ENCODE results near the gene PCCA.
"Not testable (repeated sequence)": the region's sequence is repeated elsewhere in the genome, so short reads cannot be mapped to it uniquely, and the experiment has no call there.

Gene PCCA

DNA sequence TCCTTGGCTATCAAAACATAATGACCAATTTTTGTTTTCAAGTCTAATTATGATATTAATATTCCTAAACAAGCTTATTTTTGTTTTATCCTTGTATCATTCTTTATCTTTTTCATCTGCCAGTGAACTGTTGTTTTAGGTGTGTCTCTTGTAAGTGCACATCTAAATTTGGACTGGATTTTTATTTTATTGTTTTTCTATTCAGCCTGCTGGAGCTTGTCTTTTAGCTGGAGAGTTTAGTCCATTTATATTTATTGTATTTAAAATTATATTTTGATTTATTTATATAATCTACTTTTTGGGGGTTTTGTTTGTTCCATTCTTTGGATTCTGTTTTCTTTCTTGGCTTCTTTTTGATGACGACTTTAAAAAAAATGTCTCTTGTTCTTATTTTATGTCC lies 159.0 kb downstream of the PCCA start:
- DNase-seq: no peak

DNA sequence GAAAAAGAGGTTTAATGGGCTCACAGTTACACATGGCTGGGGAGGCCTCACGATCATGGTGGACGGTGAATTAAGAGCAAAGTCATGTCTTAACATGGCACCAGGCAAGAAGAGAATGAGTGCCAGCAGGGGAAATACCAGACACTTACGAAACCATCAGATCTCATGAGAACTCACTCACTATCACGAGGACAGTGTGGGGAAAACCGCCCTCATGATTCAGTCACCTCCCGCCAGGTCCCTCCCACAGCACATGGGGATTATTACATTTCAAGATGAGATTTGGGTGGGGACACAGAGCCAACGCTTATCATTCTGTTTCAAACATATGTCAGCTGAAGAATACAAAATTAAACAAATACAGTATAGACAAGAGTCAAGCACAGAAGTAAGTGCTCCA lies 165.1 kb downstream of the PCCA start:
- peak; percentile 37 for DNase-seq

DNA sequence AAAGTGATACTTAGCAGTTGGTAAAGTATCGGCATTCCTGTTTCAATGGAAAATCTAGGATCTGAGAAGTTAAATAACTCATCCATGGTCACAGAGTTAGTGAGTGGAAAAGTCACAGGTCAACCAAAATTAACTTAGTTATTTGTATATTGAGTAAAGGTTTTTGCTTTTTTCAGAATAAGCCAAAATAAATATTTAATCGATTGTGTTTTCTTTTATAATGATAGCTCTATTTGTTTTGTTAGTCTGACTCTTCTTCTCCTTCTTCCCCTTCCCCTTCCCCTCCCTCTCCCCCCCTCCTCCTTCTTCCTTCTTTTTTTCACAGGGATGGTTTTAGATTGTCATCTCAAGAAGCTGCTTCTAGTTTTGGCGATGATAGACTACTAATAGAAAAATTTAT lies 173.5 kb downstream of the PCCA start:
- no peak for DNase-seq

DNA sequence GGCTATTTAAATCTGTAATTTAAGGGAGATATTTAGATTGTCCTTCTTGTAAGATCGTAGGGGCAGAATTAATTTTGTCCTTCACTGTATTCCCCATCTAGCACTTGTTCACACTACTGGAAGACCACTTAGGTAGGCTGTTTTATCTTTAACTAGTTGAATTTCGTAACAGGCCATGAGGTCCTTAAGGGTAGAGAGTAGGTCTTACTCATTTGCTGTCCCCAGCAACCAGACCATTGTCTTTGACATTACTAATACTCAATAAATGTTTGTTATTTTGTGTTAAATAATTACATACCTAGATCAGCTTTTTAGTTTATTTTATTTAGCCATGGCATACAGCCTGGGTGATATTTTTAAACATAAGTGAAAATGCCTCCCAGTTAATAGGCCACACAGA lies 177.1 kb downstream of the PCCA start:
- no peak for DNase-seq

DNA sequence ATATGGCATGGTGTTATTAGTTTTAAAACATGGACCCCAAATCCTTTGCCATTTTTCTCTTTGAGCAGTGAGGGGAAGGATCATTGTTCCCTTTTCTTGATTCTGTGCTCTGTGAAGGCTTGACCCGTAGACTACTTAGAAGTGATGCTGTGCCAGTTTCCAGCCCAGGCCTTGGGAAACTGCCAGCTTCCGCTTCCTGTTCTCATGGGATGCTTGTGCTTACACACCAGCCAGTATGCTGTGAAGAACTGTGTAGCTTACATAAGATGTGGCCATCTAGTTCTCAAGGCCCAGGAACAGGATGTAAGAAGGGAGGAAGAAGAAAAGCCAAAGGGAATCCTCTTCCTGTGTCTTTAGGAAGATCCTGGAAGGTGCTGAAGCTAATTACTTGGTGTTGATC lies 180.9 kb downstream of the PCCA start:
- peak; percentile 42 for DNase-seq

DNA sequence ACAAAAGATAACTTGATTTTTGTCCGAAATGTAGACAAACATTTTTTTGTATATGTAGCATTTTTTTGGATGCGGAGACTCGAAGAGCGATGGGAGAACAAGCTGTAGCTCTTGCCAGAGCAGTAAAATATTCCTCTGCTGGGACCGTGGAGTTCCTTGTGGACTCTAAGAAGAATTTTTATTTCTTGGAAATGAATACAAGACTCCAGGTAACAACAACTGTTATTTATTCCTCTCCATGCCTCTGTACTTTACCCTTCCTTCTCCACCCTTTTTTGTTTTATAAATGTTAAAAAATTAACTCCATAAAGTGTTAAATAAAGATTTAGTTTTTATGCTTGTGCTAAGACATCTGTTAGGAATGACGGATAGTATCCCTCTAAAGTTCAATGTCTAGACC lies 184.2 kb downstream of the PCCA start:
- no peak for DNase-seq

DNA sequence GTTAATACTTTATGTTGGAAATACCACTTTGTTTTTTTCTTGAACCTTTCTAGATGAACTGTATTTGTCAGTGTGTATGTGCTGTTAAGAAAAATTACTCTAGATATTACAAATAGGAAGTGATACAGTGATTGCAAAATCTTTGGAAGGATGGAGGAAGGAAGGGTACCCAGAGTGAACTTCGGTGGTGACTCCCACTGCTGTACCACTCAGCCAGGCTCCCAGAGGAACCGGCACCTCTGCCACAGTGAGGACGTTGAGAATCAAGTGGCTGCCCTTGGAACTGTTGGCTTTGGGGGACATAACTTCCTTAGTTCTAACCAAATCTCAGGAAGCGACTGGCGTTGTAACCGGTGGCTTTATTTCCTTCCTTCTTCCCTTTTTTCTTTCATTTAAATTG lies 184.7 kb downstream of the PCCA start:
- DNase-seq: peak; percentile 61

DNA sequence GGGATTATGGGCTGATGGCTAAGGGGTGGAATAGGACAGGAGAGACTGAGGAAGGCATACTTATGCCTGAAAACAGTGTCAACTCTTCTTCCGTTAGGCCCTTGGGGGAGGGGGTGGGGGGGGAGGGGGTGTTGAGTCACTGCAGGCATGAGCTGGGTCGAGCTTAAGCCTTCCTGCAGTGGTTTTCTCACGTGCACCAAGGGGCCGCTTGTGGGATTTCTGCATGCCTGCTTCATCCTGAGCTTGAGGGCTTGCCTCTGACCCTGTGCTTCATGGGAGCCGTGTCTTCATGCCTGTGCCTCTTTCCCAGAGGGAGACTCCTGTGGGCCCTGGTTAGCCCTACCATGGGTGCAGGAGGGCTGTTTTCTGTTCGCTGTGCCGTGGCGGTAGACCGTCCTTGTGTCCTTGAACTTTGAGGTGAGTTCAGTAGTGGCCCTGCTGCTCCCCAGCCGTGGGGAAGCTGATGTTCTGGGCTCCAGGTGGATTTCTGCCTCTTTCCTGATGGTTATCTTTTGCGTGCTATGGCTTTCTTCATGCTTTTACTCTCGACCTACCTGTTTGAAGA lies 186.1 kb downstream of the PCCA start:
- DNase-seq: no peak

DNA sequence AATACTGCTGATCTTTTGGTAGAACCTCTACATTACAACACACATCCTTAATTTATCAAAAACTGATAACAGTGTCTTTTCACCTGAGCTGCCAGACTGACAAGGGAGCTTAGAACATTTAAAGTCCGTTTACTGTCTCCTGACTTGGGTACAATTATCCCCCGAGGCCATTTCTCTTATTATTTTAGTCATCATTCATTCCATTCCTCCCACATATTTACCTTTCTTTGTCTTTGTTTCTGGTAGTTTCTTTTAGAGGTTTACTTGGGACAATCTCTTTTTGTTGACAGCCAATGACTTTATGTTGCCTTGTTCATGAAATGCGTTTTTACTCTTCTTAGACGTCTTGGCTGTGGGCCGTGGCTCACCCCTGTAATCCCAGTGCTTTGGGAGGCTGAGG lies 186.9 kb downstream of the PCCA start:
- DNase-seq: no peak

DNA sequence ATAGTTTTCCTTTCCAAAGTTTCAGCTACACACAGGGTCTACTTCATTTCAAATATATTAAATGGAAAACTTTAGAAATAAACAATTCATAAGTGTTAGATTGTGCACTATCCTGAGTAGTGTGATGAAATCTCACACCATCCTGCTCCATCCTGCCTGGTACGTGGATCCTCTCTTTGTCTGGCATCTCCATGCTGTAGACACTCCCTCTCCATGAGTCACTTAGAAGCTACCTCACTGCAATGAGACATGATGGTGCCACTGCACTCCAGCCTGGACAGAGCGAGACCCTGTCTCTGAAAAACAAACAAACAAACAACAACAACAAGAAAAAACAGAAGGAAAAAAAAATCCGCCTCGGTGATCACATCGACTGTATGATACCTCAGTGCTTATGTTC lies 191.8 kb downstream of the PCCA start:
- no peak for DNase-seq

DNA sequence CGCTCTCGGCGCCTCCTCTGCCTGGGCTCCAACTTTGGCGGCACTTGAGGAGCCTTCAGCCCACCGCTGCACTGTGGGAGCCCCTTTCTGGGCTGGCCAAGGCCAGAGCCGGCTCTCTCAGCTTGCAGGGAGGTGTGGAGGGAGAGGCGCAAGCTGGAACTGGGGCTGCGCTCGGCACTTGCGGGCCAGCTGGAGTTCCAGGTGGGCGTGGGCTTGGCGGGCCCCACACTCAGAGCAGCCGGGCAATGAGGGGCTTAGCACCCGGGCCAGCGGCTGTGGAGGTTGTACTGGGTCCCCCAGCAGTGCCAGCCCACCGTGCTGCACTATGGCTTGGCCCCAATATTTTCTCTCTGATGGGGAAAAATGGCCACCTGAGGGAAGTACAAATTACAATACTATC lies 193.4 kb downstream of the PCCA start:
- not testable (repeated sequence) for DNase-seq

DNA sequence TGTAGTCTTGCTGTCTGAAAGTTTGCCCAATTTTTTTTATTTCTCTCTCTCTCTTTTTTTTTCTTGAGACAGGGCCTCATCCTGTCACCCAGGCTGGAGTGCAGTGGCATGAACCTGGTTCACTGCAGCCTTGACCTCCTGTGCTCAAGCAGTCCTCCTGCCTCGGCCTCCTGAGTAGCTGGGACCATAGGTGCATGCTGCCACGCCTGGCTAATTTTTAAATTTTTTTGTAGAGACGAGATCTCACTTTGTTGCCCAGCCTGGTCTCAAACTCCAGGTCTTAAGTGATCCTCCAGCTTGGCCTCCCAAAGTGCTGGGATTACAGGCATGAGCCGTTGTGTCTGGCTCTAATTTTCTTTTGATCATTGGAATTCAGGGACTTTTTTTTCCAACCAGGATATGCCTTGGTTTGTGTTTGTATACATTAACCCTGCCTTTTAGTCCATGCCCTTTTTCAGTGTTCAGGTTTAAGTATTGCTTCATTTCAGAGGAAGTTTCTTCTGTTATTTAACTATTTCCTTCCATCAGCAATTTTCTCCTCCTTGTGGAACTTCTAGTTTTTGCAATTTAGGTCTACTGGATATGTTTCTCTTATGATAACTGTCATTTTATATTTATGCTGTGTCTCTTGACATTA lies 201.4 kb downstream of the PCCA start:
- DNase-seq: no peak

DNA sequence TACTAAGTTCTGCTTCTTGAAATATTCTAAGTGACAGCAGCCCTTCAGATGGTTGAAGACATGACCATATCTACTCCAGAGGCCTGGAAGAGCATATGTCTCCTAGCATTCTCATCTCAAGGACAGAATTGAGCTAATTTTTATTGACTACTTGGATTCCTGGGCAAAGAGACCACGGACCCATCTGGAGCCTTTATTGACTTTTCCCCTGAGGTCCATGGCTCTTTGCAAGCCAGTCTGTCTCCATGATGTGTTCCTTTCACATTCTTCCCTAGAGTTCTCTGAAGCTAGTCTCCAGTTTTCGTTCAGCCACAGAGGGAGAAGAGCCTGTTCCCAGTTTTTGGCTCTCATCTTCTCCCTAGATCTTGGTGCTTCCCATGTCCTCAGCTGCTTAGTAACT lies 202.7 kb downstream of the PCCA start:
- no peak for DNase-seq

DNA sequence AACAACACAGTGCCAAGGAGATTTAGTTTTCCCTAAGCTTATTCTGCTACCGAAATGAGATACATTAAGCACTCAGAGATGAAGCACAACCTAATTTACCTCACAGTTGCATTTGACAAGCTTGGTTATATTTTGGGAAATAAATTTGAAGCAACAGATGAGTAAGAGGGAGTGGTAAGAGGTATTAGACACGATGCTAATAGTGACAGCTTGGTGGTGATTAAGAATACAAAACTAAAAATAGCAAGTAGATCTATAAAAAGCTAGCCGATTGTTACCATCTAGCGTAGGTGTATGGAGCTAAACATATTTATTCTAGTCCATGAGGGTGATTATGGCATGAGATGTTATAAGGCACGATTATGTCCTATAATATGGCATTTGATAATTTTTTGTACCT lies 208.5 kb downstream of the PCCA start:
- DNase-seq: no peak

DNA sequence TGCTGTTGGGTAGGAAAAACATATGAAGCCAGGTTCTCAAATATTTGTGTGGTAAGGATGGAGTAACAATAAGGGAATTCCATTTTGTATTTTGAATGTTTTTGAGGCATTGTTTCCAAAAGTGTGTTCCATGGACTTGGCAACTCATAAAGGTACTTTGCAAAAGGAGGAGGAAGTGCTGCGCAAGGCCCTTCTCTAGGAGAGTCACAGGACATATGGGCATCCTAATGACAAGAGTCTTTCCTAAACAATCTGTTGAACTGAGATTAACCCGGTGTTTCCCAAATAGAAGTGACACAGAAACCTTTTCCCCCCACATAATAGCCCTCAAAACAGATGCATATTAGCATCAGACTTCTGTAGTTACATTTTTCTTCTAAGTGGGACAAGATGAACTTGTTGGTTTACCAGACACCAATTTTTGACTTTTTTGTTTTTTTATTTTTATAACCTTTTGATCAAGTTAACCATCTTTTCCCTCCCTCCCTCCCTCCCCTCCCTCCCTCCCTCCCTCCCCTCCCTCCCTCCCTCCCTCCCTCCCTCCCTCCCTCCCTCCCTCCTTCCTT lies 209.3 kb downstream of the PCCA start:
- DNase-seq: no peak

DNA sequence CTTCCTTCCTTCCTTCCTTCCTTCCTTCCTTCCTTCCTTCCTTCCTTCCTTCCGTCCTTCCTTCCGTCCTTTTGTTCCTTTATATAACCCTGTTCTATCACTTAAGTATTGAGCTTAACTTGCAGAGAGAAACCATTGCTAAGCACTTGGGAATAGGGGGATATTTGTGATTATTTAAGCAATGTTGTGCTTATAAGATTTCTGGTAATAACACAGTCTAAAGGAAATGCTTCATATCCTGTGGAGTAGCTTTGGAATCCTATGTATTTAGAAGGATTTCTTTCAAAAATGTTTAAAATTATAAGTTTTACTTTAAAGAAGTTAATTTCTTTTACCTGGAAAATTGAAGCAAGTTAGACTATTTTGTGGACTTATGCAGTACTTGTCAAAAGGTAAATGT lies 209.8 kb downstream of the PCCA start:
- no peak for DNase-seq

DNA sequence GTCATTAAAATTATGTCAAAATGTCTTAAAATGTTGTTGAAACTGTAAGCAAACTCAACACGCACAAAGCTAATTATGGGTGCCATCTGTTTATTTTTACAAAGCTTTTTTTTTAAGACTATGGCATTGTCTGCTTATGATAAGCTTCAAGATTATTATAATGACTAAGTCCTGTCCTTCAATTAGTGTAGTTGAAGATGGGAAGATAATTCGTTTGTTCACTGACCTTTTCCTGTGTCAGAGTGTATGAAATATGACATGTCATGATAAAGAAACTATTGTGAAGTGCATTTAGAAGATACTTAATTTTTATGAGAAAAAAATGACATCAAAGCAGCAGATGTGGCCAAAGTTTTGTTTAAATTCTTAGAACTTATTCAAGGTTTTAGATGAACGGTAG lies 211.3 kb downstream of the PCCA start:
- no peak for DNase-seq

DNA sequence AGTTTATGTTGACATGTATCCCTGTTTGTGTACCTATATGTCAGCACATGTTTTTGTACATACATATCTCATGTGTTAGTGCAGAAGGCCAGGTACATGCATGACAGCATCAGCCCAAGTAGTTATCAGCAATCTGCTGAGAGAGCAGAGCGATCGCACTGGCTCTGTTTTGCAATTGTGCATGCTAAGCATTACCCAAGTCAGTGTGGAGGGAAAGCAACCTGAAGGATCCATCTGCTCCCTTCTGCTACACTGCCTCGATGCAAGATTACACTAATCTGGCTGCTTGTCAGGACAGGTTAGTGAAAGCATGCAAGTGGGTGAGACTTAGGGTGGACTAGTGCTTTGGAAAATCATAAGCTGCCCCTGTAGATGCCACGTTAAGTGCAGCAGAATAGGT lies 211.8 kb downstream of the PCCA start:
- no peak for DNase-seq

DNA sequence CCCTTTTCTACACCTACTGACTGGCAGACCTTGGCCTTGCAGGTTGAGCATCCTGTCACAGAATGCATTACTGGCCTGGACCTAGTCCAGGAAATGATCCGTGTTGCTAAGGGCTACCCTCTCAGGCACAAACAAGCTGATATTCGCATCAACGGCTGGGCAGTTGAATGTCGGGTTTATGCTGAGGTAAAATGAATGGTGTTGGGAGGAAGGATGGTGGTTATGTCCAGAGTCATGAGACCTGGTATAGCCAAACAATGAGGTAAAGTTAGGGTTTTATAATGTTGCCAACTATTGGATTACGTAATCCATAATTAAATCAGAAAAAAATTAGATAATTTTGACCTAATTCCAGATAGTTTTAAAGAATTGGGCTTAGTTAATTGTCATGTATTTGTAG lies 212.5 kb downstream of the PCCA start:
- DNase-seq: no peak

DNA sequence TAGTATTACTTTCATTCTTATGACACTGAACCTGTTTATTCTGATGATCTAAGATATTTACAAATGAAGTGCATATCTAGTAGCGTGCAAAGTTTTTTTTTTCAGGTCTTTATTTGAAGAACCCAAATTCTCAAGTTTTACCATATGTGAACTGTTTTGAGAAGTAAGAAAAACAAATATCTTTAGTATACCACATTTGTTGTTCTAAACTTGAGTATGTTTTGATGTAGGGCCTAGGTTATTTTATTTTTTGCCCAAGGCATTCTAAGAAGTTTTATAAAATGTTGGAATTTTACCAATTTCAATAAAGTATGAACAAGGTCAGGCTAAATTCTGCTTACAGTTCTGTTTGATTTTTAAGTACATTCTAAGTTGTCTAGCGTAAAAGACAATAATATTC lies 213.5 kb downstream of the PCCA start:
- DNase-seq: no peak

DNA sequence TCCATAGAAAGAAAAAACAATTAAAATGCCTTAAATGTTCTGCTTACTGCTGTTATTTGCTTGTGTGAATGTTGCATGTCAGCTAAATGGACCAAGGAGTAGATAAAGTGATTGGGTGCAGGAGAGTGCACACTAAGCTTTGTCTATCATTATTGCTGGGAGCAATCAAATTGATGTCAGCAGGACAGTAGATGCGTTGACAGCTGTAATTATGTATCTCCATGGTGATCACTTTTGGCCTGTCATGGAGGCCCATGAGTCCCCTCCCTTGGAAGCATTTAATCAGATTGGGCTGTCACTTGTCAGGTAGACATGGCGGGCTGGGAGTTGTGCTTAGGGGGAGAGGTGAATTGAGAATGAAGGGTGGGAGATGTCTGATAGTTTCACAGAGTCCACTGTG lies 215.3 kb downstream of the PCCA start:
- DNase-seq: no peak

DNA sequence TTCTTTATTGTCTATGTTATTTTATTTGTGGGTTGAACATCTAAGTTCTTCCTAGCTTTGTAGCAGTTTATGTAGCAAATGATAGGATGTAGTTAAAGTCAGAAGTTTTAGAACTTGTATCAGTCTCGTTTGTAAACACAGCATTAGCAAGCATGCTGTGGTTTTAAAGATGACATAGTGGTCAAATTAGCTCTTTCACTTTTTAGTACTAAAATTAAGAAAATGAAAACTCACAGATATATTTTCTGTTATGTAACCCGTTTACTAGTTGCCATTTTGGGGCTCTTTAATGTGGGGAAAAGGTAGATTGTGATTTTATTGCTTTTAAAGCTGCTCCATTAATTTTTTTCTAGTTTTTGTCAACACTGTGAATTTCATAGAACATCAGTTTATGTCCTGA lies 216.5 kb downstream of the PCCA start:
- no peak for DNase-seq

DNA sequence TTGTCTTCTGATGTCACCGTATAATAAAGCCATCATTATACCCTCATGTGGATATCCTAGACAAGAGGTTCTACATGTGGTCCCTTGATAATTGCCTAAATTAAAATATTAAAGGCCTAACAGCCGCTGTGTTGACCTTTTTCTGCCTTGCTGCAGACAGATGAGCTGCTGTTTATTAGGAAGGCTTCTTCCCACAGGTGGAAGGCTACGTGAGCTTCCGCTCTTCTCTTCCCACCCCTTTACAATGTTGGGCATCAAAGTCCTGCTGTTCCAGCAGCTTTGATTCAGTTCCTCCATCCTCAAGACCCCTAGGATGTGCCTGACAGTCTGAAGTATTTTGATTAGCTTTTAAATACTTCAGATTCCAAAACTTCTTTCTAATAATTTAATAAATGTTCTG lies 217.1 kb downstream of the PCCA start:
- no peak for DNase-seq

DNA sequence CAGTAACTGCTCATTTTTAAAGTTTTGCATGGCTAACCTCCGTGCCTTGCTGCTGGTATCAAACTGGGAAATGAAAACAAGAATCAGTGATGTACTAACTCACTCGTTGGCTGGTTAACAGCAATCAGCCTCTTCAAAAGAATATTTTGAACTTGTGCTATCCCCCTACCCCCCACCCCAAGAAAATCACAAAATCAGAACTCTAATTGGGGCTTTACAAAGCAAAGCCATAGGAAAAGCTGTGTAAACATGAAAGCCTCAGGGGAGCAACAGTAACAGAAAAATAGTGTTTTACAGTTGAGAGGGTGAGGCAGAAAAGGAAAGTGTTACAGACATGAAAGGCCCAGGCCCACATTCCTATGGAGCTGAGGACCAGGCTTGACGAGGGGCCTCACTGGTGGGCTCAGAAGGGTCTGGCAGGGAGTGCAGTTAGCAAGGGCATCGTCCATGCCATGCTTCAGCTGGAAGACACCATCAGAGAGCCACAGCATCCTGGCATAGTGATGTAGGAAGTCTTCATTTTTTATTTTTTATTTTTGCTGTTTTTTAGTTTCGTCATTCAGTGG lies 217.6 kb downstream of the PCCA start:
- DNase-seq: no peak
